Fibroblast of peridontal ligament (primary cell): ENCODE results near the gene PRAMEF5.
"Not testable (repeated sequence)": the region's sequence is repeated elsewhere in the genome, so short reads cannot be mapped to it uniquely, and the experiment has no call there.

ENCODE experiments used
- DNase-seq: peaks from one replicate; pipeline ENCODE4 v3.0.0-alpha.2; 2010; ENCODE audit errors: extremely low read depth

Gene PRAMEF5

GRCh38 chr1:13277016-13277415, 23.0 kb downstream of the PRAMEF5 start:
- not testable (repeated sequence) for DNase-seq

- not testable (repeated sequence) for DNase-seq
Measured at GRCh38 chr1:13279617-13280016, 25.6 kb downstream of the PRAMEF5 start.

GRCh38 chr1:13285037-13285436, 31.0 kb downstream of the PRAMEF5 start, which contains the start of gene PRAMEF8:
PRAMEF8 (minus strand) TSS chr1:13285137; CDS start chr1:13284091, 1,046 bp downstream.
- not testable (repeated sequence) for DNase-seq

GRCh38 chr1:13289030-13289429, 35.0 kb downstream of the PRAMEF5 start:
- not testable (repeated sequence) for DNase-seq

GRCh38 chr1:13297216-13297931, 43.4 kb downstream of the PRAMEF5 start:
- not testable (repeated sequence) for DNase-seq

- DNase-seq, result not testable (repeated sequence)
Measured at GRCh38 chr1:13298699-13299098, 44.7 kb downstream of the PRAMEF5 start.

- DNase-seq, result not testable (repeated sequence)
Measured at GRCh38 chr1:13302197-13302596, 48.2 kb downstream of the PRAMEF5 start.

- not testable (repeated sequence) for DNase-seq
Measured at GRCh38 chr1:13303239-13303638, 49.2 kb downstream of the PRAMEF5 start, which contains the start of gene PRAMEF33. PRAMEF33 (plus strand) TSS chr1:13303539; CDS start chr1:13305955, 2,416 bp downstream.
